Activated naive CD4-positive, alpha-beta T cell treated with Interleukin-2 at 50 U/mL for 16 hours (primary cell): ENCODE results near the gene LRP5.
"Not testable (repeated sequence)": the region's sequence is repeated elsewhere in the genome, so short reads cannot be mapped to it uniquely, and the experiment has no call there.

Source experiments
- DNase-seq: peaks from one replicate; pipeline ENCODE4 v3.0.0-alpha.2; 2020

The LRP5 gene

GRCh38 chr11:68330700-68331337 is 18.4 kb downstream of the LRP5 start:
- DNase-seq, result no peak

GRCh38 chr11:68331338-68331947 is 19.1 kb downstream of the LRP5 start:
- DNase-seq, result no peak

GRCh38 chr11:68332186-68332585 is 19.8 kb downstream of the LRP5 start:
- DNase-seq, result no peak

- DNase-seq, result no peak
Measured at GRCh38 chr11:68333173-68333572, 20.8 kb downstream of the LRP5 start.

- DNase-seq, result no peak
Measured at GRCh38 chr11:68334923-68335322, 22.5 kb downstream of the LRP5 start.

- no peak for DNase-seq
Measured at GRCh38 chr11:68335683-68336082, 23.3 kb downstream of the LRP5 start.

GRCh38 chr11:68336716-68337115 is 24.3 kb downstream of the LRP5 start:
- no peak for DNase-seq

GRCh38 chr11:68337399-68337835 is 25.0 kb downstream of the LRP5 start:
- no peak for DNase-seq

- DNase-seq, result no peak
Measured at GRCh38 chr11:68338051-68338780, 25.8 kb downstream of the LRP5 start.

- peak; percentile 24 for DNase-seq
Measured at GRCh38 chr11:68340003-68340767, 27.8 kb downstream of the LRP5 start.

GRCh38 chr11:68340784-68341556 is 28.6 kb downstream of the LRP5 start:
- DNase-seq, result peak; percentile 13

GRCh38 chr11:68341557-68342458 is 29.4 kb downstream of the LRP5 start:
- no peak for DNase-seq

- no peak for DNase-seq
Measured at GRCh38 chr11:68342459-68343158, 30.2 kb downstream of the LRP5 start.

GRCh38 chr11:68343761-68344256 is 31.4 kb downstream of the LRP5 start:
- no peak for DNase-seq

- DNase-seq, result not testable (repeated sequence)
Measured at GRCh38 chr11:68344821-68345220, 32.4 kb downstream of the LRP5 start.

- DNase-seq, result no peak
Measured at GRCh38 chr11:68345776-68346461, 33.5 kb downstream of the LRP5 start.

- DNase-seq, result no peak
Measured at GRCh38 chr11:68346462-68346790, 34.0 kb downstream of the LRP5 start.

- DNase-seq, result no peak
Measured at GRCh38 chr11:68347345-68347744, 35.0 kb downstream of the LRP5 start.

GRCh38 chr11:68347841-68348240 is 35.5 kb downstream of the LRP5 start:
- DNase-seq, result no peak
